Measurements from ENCODE around the gene LMAN1L.

- TF ChIP-seq CTCF (IDR thresholded peaks at IDR 0.05; ENCODE audit: poor library complexity) = no peak
- no peak for TF ChIP-seq EZH2 (IDR thresholded peaks at IDR 0.05; ENCODE audit: borderline replicate concordance)
- TF ChIP-seq EZH2phosphoT487 (IDR thresholded peaks at IDR 0.05; ENCODE audit: low read depth, severe bottlenecking, unreplicated experiment) = no peak
Measured at GRCh38 chr15:74763416-74763815, 49.2 kb upstream of the LMAN1L start.
